A549 treated with AZD9567 at 1 μM for 4 hours (cell line): ENCODE results near the gene PRR30. TPM values are rescaled to one million over a fixed set of nuclear protein-coding genes. Genes with fewer than 3 reads are reported as not detected.

Experiments
- total RNA-seq: library from RNA; stranded (reverse); fragments of 200-300 nt; extraction: Qiagen RNA extraction; gene quantifications from 5 replicates; pipeline ENCODE4 v1.2.3, GENCODE V29; 2022; ENCODE audit not compliant: insufficient read depth

Gene PRR30
- total RNA-seq = not detected in 5 replicates

DNA sequence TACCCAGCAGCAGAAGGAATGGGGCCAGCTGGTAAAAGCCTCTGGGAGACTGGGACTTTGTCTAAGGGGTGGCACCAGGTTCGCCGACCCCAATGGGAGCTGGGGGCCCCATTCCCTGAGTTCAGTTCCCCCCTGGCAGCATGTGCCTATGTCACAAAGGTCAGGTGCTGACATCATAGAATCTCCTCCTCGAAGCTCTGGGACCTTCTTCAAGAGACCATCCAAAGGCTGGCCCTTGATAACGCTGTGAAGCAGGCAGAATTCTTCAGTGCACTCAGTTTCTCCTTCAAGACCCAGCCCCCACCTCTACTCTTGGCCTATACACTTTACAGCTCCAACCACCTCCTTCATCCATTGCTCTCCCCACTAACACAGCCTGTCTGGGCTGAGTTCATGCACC, at the start of gene PRR30:
TSS of gene PRR30 (minus strand) at position 101 of the 400 bp plus-strand sequence. CDS start 1,081 bp downstream, outside the sequence.

DNA sequence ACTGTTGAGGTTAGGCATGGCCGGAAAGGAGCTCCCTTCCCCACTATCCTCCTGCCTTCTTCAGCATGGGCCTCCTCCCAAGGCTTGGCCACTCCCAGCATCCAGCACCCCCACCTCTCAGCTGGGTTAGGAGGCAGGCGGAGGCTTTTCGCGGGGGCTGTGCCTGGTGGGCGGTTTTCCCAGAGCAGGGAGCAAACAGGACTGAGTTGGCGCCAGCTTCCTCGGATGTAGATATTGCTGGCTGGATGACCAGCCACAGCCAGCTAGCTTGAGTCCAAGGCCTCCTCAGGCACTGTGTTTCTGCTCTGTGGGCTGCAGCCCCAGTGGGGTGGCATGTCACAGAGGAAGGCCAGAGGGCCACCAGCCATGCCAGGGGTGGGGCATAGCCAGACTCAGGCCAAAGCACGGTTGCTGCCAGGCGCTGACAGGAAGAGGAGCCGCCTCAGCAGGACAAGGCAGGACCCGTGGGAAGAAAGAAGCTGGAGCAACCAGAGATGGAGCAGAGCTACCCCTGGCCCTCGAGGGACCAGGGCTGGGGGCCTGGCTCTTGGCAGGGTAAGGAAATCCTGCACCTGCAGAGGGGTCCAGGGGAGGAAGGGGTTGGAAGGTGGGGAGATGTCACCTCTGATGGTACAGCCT, 9.7 kb upstream of the PRR30 start, which contains the start of gene TCF23:
TSS of gene TCF23 (plus strand) at position 204 of the 639 bp plus-strand sequence. CDS start at position 334, 130 bp downstream.

DNA sequence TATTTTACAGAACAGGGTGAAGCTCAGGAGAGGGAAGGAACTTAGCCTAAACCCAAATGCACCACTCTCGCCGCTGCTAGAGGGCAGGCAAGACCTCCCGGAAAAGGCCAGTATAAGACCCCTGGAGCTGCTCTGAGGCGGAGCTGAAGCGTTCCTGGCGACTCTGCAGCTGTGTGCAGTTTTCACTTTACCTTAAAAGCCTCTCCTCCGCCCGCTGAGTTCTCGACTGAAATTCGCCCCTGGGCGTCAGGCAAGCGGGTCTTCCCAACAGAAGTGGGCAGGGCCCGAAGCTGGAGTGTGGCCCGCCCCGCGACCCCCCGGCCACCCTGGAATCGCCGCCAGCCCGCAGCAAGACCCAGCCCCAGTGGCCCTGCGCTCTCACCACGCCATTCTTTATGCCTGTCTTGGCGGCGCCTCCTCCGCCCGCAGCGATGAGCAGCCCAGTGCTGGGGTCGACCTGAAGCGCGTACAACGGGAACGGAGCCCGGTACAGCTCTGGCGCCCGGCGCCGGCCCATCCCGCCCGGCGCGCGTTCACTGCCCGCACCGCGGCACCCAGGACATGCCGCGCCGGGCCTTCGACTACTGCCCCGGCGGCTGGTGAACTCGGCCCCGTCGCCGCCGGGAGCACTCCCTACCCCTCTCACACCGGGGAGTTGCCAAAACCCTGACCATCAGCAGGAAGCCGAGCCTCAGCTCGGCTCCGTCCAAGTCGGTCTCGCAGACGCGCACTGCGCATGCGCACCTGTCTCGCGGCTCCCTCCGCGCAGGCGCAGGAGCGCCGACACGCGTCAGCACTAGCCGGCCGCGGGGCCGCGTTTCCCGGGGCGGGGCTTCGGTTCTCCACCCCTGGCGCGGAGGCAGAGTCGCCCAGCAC, 5.1 kb downstream of the PRR30 start, which contains the start of gene PREB:
TSS of gene PREB (minus strand) at position 732 of the 876 bp plus-strand sequence. CDS start at position 517, 215 bp downstream.

DNA sequence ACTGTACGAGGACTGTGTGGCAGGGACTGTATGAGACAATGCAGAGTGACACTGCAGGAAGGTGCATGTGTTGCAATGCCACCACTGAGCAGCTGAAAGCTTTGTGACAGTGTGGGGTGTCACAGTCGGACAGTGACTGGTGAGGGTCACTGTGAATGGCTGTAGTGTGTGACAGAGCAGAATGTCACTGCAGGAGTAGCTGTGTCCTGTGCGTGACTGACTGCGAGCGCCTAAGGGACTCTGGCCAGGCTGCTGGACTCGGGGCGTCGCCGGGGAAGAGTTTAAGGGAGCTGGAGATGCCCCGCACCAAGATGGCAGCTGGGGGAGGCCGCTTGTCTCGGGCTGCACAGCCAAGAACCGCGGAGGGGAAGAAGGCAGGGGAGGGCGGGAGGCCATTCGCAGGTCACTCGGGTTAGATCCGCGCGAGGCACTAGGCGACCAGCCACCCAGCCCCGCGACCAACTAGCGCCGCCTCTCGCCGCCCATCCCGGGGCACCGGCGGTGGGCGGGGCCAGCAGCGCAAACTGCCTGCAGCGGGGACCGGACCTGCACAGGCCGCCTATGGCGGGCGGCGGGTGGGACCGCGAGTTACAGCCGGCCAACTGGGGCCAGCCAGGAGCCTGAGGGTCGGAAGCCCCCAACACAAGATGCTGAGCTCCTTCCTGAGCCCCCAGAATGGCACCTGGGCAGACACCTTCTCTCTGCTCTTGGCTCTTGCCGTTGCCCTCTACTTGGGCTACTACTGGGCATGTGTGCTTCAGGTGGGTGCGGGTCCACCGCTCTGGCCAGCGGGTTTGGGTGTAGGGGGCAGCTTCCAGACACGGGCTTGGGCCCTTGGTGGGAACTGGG, 15.7 kb downstream of the PRR30 start, which contains the start of gene ABHD1:
TSS of gene ABHD1 (plus strand) at position 514 of the 849 bp plus-strand sequence. CDS start at position 648, 134 bp downstream.

DNA sequence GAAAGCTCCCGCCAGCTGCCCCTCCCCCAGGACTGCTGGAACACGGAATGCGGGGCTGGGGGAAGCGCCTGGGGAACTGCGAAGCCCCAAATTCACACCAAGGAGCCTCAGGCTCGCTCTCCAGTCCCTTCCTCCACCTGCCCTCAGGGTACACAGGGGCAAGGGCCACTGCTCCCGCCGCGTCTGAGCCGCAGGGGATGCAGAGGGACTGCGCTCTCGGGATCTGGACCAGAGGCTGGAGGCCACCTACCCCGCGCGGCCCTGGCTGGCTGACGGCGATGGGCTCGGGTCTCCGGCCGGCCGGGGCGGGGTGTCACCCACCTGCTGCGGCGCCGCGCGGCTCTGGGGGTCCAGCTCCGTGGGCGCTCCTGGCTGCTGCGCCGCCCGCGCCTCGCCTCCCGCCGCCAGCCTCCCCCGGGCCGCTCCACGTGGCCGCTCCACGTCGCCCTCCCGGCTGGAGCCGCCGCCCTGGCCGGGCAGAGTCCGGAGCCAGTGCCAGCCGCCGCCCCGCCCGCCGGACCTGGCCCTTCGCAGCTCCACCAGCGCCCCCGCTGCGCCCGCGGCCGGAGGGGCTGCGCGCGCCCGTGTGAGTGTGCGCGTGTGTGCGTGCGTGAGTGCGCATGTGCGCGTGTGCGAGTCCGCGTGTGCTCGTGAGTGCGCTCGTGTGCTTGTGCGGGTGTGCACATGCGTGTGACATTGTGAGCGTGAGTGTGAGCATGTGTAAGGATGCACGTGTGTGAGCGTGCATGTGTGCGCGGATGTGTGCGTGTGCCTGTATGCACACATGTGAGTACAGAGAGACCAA, 20.5 kb downstream of the PRR30 start, which contains the start of gene CGREF1:
TSS of gene CGREF1 (minus strand) at position 604 of the 805 bp plus-strand sequence. CDS start 14,762 bp downstream, outside the sequence.

Other genes starting within 250 kb of the PRR30 start
- gene MAPRE3, start 168.8 kb downstream of the PRR30 start, total RNA-seq = 11.0 to 12.0 TPM (median 11.8 TPM) in 5 replicates
- gene TMEM214, start 106.4 kb downstream of the PRR30 start, total RNA-seq = 64.9 to 70.0 TPM (median 66.6 TPM) in 5 replicates
- gene AGBL5, start 87.7 kb downstream of the PRR30 start, total RNA-seq = 25.3 to 37.3 TPM (median 27.1 TPM) in 5 replicates
- 534 to 634 TPM (median 555 TPM) in 5 replicates for gene OST4, start 67.8 kb downstream of the PRR30 start, total RNA-seq
- 0.35 to 0.57 TPM (median 0.46 TPM) in 4 of 5 replicates, not detected in the other for gene EMILIN1, start 60.8 kb downstream of the PRR30 start, total RNA-seq
- gene KHK, start 52.6 kb downstream of the PRR30 start, total RNA-seq = 8.2 to 11.8 TPM (median 10.4 TPM) in 5 replicates
- gene CGREF1, start 20.3 kb downstream of the PRR30 start, total RNA-seq = 6.1 to 8.7 TPM (median 7.9 TPM) in 5 replicates
- 0.98 to 1.5 TPM (median 1.2 TPM) in 4 of 5 replicates, not detected in the other for gene ABHD1, start 15.6 kb downstream of the PRR30 start, total RNA-seq
- gene PREB, start 4.8 kb downstream of the PRR30 start, total RNA-seq = 55.1 to 67.4 TPM (median 61.0 TPM) in 5 replicates
- gene TCF23, start 9.6 kb upstream of the PRR30 start, total RNA-seq = not detected in 5 replicates
- gene ATRAID, start 72.6 kb upstream of the PRR30 start, total RNA-seq = 166 to 218 TPM (median 213 TPM) in 5 replicates
- 63.5 to 78.6 TPM (median 67.4 TPM) in 5 replicates for gene SLC5A6, start 72.9 kb upstream of the PRR30 start, total RNA-seq
- 59.2 to 74.0 TPM (median 63.1 TPM) in 5 replicates for gene CAD, start 78.0 kb upstream of the PRR30 start, total RNA-seq
- gene SLC30A3, start 123.6 kb upstream of the PRR30 start, total RNA-seq = 4.2 to 9.5 TPM (median 4.2 TPM) in 5 replicates
- gene DNAJC5G, start 136.0 kb upstream of the PRR30 start, total RNA-seq = not detected in 5 replicates
- gene TRIM54, start 143.0 kb upstream of the PRR30 start, total RNA-seq = 0.40 to 0.74 TPM (median 0.46 TPM) in 4 of 5 replicates, not detected in the other
- gene UCN, start 169.0 kb upstream of the PRR30 start, total RNA-seq = 1.8 to 2.9 TPM (median 2.0 TPM) in 4 of 5 replicates, not detected in the other
- gene MPV17, start 183.7 kb upstream of the PRR30 start, total RNA-seq = 64.5 to 91.0 TPM (median 82.5 TPM) in 5 replicates
- 54.5 to 59.0 TPM (median 57.4 TPM) in 5 replicates for gene GTF3C2, start 217.4 kb upstream of the PRR30 start, total RNA-seq
- 42.9 to 63.8 TPM (median 59.4 TPM) in 5 replicates for gene EIF2B4, start 230.9 kb upstream of the PRR30 start, total RNA-seq
- 138 to 151 TPM (median 144 TPM) in 5 replicates for gene SNX17, start 231.2 kb upstream of the PRR30 start, total RNA-seq
- gene ZNF513, start 241.3 kb upstream of the PRR30 start, total RNA-seq = 9.2 to 14.1 TPM (median 14.0 TPM) in 5 replicates